Fibroblast of villous mesenchyme (primary cell): ENCODE data around the gene PCSK4. TPM values are rescaled to one million over a fixed set of nuclear protein-coding genes. Genes with fewer than 3 reads are reported as not detected.

Experiments
- DNase-seq: peaks from one replicate; pipeline ENCODE4 v3.0.0-alpha.2; 2010; ENCODE audit warnings: low read depth
- H3K4me3 ChIP-seq: 2 replicates; pipeline ENCODE4 v1.5.1; 2011; ENCODE audit warnings: low read depth, mild to moderate bottlenecking, low read length
- CTCF ChIP-seq: IDR thresholded peaks from 2 replicates; pipeline ENCODE4 v1.5.1; 2012; ENCODE audit warnings: low read depth, mild to moderate bottlenecking, low read length; ENCODE audit not compliant: insufficient read depth
- total RNA-seq: library from RNA; depleted of rRNA; stranded (reverse); fragments of >200 nt; gene quantifications from 2 replicates; pipeline ENCODE4 v1.2.3, GENCODE V29; 2012

PCSK4 gene
- total RNA-seq, 1 donor: 1.3 TPM

GRCh38 chr19:1468274-1468820, 21.8 kb downstream of the PCSK4 start:
- TF ChIP-seq CTCF: no peak
- DNase-seq: no peak
- peak overlapping the region; percentile 18 for H3K4me3 ChIP-seq

GRCh38 chr19:1467490-1468273, 22.5 kb downstream of the PCSK4 start:
- no peak for TF ChIP-seq CTCF
- H3K4me3 ChIP-seq: no peak overlapping the region
- DNase-seq: no peak

DNA sequence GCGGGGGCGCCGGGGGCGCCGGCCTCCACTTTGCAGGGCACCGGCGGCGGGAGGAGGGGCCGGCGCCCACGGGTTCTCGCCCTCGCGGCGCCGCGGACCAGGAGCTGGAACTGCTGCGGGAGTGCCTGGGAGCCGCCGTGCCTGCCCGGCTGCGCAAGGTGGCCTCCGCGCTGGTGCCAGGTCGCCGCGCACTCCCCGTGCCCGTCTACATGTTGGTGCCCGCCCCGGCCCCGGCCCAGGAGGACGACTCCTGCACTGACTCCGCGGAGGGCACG, 23.0 kb downstream of the PCSK4 start:
- no peak overlapping the region for H3K4me3 ChIP-seq
- no peak for DNase-seq
- TF ChIP-seq CTCF: no peak

DNA sequence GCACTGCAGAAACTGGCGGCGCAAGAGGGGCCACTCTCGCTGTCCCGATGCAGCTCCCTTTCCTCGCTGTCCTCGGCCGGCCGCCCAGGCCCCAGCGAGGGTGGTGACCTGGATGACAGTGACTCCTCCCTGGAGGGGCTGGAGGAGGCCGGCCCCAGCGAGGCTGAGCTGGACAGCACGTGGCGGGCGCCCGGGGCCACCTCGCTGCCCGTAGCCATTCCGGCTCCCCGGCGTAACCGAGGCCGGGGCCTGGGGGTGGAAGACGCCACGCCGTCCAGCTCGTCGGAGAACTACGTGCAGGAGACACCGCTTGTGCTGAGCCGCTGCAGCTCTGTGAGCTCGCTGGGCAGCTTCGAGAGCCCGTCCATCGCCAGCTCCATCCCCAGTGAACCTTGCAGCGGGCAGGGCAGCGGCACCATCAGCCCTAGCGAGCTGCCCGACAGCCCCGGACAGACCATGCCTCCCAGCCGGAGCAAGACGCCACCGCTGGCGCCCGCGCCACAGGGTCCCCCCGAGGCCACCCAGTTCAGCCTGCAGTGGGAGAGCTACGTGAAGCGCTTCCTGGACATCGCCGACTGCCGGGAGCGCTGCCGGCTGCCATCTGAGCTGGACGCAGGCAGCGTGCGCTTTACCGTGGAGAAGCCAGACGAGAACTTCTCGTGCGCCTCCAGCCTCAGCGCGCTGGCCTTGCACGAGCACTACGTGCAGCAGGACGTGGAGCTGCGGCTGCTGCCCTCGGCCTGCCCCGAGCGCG, 23.5 kb downstream of the PCSK4 start:
- DNase-seq: no peak
- TF ChIP-seq CTCF: no peak
- H3K4me3 ChIP-seq: no peak overlapping the region

DNA sequence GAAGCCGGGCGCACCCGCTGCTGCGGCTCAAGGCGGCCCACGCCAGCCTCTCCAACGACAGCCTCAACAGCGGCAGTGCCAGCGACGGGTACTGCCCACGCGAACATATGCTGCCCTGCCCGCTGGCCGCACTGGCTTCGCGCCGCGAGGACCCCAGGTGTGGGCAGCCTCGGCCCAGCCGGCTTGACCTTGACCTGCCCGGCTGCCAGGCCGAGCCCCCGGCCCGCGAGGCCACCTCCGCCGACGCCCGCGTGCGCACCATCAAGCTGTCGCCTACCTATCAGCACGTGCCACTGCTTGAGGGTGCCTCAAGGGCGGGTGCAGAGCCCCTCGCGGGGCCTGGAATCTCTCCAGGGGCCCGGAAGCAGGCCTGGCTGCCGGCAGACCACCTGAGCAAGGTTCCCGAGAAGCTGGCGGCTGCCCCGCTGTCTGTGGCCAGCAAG, 24.1 kb downstream of the PCSK4 start:
- no peak overlapping the region for H3K4me3 ChIP-seq
- DNase-seq: no peak
- no peak for TF ChIP-seq CTCF

- TF ChIP-seq CTCF: peak; percentile 42
- peak; percentile 33 for DNase-seq
- no peak overlapping the region for H3K4me3 ChIP-seq
Observed at GRCh38 chr19:1465191-1466016, 24.7 kb downstream of the PCSK4 start.
